ENCODE results near the gene GLIS1. TPM values are rescaled to one million over a fixed set of nuclear protein-coding genes. Genes with fewer than 3 reads are reported as not detected.

Gene GLIS1
- total RNA-seq, 1 donor from 2014 or later = not detected

DNA sequence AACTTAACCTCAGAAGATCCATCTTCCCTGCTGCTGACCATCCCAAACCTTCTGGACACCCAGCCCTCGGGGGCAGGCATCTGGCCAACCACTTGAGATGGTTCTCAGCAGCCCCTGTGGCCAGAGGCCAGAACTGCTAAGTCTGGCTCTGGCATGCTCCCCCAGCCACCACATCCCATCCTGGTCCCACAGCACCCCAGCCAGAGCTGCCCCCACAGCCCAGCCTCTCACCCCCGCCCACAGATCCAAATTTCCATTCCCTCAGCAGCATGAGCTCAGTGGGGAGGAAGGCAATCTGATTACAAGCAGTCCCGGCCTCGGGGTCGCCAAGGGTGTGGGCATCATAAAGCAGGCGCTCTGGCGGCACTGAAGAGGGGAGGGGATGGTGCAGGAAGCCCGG, 45.6 kb downstream of the GLIS1 start:
- no peak for DNase-seq

DNA sequence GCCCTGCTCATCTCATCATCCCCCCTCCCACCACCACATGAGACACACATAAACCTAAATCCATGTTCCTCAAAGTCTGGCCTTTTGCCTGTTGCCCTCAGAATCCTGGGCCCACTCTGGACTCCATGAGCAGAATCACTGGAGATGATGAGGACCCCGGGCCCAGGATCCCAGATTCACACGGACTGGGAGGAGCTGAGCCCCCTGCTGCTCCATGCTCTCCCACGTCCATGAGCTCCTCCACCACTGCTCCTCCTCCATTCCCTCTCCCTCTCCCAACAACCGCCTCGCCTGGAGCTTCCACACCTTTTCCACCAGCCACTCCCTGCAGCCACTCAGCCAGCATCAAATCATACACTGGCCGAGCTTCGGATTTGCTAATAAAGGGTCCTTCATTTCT, 47.6 kb downstream of the GLIS1 start:
- DNase-seq = no peak

DNA sequence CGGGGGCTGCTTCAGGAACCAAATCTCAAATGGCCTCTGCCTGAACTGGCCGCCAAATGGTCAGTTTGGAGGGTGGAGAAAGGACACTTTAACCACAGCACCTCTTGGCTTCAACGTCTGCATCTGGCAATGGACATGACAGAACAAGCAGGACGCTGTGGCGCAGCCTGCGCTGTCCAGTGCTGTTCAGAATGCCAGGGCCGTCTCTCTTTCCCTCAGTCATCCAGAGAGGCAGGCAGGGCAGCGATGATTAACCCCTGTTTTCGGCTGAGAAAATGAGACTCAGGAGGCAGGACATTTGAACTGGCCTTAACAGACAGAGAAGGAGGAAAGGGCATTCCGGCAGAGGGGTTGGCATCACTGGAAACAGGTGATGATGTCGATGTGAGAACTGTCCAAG, 48.6 kb downstream of the GLIS1 start:
- no peak for DNase-seq

DNA sequence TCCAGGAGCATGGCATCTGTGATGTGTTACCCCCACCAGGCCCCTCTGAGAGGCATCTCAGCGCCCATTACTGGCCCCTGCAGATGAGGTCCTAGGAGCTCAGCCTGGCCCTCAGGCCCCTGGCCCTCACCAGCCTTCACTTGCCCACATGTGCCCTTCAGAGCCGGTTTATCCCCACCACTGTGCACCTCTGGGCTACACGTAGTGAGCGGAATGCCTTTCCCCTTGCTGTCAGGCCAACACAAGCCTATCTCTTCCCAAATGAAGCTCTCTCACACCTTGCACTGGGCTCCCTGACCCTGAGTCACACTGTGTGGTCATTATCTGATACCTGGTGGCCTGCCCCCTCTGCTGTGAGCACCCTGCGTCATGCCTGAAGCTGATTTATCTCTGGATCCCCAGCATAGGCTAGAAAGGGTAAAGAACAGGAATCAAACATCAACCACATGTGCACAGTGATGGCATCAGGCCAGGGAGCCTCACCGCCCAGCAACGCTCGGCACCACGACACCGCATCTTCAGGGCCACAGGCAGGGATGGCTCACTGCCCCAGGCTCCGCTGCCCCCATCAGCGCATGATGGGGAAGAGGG, 49.1 kb downstream of the GLIS1 start:
- DNase-seq = no peak

DNA sequence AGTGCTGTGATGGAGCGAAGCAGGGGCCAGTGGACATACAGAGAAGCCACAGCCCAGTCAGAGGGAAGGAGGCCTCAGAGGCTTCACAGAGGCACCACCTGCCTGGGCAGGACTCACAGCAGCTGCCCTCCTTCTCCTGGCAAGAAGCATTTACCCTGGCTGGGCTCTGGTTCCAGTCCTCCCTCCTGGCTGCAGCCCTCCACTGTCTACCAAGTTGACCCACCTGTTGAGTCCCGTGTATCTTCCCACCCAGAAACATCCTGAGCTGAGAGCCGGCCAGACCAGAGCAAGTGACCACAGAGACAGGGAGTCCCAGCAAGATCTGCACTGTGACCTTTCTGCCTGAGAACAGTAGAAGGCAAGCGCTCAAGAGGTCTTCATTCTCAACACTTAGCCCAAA, 49.7 kb downstream of the GLIS1 start:
- DNase-seq = no peak

DNA sequence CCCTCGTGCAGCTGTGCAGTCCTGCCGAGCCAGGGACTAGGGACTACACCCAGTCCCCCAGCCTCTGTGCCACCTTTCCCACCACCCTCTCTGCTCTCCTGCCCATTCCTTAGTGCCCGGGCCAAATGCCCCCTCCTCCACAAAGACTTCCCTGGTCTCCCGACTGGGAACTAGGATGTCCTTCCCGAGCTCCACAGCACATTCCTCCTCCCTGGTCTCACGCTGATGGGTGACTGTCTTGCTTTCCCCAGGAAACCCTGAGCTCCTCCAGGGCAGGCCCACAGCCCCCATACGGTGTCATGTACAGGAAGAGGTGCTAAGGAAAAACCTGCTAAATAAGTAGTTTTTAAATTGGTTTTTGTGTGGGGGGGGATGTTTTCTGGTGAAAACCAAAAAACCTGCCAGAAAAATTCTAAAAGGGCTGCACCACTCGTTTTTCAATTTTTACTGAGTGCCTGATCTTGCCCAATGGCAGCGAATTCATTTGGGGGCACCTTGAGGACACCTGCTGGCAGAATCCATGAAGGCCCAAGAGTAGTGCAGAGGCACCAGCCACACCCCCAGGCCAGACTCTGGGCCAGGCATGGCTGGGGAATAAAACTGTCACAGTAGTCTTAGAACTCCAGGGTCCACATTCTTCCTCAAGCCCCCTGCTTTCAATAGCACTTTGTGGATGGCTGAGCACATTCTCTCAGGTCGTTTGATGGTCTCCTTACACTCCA, 50.4 kb downstream of the GLIS1 start:
- DNase-seq = no peak

DNA sequence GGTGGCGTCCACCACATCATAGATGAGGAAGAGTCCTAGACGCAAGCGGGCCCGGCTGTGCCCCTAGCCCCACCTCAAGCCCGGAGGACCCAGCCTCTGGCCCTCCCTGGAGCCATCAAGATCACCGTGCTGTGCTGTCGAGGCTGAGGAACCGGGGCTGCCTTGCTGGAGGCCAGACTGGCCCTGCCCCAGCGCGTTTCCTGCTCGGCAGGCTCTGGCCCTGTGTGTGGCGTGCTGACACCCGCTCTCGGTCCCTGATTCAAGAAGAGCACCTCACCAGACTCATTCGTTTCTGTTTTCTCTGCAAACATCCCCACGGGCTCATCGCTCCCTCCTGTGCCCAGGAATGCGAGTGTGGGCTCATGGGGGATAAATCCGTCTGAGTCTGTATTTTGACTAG, 51.1 kb downstream of the GLIS1 start:
- no peak for DNase-seq

DNA sequence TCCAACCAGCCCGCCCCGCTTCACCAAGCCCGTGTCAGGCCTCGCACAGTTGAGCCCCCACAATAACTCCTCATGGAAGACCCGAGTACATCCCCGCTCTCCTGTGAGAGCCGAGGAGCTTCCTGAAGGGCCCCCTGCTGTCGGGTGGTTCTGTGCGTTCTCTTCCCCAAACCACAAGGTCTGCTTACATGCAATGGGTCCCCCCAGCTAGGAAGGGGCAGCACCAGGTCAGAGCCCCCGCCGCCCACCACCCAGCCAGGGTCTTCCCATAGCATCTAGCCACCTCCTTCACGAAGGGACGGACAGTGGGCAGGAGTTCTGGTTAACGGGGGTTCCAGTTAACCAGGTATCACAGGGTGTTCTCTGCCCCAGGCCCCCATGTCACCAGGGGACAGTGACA, 51.5 kb downstream of the GLIS1 start:
- no peak for DNase-seq

DNA sequence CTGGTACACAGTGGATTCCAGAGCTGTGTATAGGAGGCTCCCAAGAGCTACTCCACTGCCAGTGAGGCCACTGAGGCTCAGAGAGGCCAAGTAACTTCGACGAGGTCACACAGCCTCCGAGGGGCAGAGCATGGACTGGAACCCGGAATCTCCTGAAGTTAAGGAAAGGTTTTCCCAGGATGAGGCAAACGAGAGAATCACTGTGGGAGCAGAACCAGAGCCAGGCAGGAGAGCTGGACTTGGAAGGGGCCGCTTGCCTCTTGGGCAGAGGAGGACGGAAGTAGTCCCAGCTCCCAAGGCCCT, 52.0 kb downstream of the GLIS1 start:
- no peak for DNase-seq

DNA sequence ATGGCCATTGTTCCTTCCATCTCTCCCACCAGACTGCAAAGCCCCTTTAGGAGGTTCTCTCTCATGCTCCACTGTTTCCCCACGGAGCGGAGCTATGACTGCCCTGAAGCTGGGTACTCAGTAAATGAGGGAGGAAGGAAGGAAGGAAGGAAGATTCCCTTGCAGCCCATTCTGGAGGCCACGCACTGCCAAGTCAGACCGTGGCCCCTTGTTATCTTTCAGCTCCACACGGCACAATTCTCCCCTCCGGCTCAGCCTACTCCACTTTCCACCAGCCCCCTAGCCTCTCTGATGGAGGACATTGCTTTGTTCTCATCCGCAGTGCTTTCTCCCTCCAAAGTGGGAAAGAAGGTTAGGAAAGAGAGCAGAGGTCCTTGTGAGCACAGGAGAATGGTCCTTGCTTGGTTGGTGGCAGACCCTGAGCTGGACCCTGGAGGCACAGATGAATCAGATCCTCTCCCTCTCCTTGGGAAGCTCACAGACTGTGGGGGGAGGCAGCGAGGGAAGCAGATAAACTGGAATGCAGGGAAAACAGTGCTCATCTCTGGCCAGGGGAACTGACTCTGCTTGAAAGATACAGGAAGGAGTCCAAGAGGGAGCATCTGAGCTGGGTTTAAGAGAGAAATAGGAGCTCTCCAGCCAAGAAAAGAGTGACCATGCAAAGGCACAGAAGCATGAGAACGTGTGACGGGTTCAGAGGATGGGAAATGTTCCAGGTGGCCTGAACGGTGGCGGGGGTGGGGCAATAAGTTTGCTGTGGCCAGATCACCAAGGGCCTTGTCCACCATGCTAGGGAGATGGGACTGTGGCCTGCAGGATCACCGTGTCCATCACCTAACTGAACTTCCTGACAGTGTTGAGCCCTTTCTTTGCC, 52.6 kb downstream of the GLIS1 start:
- DNase-seq = no peak

DNA sequence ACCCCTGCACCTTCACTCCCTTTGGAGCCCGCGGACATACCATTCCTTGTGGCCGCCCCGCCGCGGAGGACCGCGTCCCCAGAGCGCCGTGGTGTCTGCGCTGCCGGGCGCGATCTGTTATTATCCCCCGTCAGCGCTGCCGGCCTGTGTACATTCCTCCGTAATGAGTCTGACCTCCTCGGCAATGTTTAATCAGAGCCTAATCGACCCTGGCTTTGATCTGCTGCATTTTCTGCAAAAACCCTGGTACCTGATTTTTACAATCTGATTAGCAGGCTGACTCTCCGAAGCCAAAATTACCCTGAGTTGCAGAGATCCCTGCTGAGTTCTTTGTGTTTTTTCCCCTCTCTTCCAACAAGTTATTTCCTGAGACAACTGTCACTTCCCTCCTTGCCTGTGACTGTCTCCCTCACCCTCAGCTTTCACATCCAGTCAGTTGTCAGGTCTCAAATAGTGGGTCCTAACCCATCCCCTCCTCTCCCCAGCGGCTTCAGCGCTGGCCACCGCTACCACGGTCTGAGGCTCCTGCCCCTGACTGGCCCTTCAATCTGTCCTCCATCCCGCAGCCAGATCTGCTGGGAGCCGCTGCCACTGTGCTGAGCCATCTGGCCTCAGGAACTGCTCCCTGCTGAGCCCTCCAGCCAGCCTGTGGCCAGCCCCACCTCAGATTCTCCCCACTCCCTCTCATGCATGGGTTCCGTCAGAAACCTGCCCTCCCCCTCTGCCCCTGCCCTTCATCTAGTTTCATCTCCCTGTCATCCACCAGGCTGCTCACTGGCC, 53.5 kb downstream of the GLIS1 start:
- DNase-seq = no peak

DNA sequence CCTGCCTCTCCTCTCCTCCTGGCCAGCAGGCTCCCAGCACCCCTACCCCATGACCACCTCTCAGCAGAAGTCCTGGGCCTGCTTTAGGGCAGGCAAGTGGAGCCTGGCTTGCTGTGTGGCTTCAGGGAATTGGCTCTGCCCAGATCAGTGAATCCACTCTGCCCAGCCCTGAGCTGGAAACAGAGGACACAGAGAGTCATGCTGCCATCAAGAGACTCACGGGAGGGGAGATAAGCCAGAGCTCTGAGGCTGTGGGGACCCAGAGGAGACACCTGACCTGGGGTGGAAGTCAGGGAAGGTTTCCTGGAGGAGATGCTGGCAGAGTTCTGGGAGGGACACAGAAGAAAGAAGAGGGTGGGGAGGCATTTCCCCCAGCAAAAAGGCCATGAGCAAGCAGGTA, 54.2 kb downstream of the GLIS1 start:
- DNase-seq = no peak

DNA sequence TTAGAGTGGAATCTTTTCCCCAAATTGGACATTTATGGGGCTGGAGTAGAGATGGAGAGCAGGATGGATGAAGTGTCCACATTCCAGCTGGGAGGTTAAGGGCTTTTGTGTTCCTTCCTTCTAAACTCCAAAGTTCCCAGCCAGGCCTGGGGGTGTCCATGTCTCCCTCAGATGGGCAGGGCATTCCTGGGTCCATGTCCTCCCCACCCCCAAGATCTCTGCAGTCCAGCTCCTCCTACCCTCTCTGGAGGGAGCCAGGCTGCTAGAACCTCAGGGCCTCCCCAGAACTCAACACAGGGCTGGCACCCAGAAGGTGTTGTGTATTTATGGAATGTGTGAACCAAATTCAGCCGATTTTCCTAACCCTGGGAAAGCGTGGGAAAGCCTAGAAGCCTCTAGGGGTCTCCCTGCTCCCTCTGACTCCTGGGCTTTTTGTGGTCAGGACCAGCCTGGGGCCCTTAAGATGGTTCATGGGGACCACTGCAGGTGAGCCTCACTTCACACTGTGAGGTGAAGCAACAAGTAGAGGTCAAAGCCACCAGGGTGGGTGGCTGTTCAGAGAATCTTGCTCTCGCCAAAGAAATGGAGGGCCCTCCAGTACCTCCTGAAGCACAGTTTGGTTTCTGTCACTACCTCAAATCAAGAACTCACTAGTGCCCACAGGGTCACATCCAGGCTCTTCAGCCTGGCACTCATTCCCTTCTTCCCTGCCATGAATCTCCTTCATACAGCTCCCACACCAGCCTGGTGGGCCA, 54.8 kb downstream of the GLIS1 start:
- no peak for DNase-seq

DNA sequence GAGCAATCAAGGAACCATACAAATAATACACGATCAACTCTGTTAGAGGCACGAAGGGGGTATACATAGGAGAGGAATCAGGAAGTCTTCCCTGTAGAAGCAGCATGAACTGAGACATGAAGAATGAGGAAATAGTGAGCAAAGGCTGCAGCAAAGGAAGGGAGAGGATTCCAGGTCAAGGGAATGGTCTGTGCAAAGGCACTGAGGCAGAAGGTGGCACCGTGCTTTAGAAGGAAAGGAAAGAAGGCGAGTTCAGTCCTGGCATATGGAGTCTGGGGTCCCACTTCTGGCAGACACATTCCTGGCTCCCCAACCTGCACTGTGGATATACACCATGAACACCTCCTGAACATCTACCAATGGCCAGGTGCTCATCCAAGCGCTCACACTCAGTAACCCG, 56.1 kb downstream of the GLIS1 start:
- DNase-seq = no peak

DNA sequence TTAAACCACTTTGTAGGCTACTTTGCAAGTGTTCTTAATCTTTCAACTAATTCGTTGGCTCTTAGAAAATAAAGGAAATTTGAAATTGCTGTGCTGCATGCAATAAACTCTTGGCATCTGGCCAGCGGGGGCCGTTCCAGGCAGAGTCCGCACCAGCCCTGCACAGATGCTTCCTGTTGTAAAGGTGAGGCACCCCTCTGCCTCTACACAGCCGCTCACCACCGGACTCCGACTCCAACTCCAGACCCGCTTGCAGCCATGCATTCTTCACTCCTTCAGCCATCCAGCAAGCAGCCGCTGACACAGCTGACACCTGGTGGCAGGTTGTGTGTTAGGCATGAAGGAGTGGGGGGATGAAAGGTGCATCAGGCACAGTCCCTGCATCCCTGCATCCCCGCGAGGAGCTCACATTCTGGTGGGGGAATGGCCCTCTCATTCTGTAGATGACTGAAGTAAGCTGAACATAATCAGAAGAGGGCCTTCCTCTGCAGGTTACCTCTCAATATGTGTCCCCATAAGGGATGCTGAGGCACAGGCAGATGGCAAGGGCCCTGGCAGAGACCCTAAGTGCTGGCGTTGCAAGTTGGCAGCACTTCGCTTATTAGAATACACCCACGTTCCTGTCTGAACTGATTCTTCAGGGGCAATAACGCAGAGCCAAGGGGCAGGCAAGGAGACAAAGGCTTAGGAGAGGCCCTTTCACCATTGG, 56.8 kb downstream of the GLIS1 start:
- no peak for DNase-seq

DNA sequence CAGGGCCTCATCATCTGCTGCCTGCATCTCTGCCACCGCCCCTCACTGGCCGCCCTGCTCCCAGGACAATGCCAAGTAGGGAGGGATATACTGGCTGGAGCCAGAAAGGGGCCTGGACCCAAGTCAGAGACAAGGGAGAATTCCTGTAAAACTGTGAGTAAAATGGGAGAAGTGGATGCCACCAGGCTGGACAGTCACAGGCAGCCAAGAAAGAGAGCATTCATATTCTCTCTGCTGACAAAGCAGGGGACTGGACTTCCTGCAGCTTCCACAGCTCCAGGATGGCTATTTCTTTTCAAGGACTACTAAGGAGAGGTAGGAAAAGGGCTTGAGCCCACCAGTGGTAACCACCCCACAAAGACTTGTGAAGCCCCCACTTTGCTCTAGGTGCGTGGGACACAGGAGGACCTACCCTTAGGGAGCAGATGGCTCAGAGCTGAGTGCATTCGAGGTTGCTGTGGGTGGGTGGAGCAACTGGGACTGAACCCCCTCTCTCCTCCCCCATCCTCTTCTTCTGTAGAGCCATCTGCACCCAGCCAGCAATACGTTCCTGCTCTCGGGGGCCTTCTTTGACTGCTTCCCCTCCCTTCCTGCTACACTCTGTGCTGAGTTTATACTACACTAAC, 57.5 kb downstream of the GLIS1 start:
- no peak for DNase-seq

DNA sequence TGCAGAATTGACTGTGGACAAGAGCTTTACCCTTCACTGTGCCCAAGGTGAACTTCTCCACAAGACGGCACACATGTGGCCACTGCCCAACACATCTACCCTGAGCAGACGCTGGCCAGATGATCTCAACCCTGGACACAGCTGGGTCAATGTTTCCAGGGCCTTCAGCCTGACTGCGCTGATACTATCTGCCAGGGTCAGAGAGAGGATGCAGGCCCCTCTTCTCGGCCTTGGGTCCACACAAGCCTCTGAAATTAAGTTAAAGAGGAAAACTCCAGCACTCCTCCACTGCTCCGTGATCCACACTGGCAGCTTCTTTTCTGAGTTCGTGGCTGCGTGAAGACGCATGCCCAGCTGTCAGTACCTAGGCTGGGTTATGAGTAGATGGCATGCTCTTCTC, 58.1 kb downstream of the GLIS1 start:
- DNase-seq = no peak

DNA sequence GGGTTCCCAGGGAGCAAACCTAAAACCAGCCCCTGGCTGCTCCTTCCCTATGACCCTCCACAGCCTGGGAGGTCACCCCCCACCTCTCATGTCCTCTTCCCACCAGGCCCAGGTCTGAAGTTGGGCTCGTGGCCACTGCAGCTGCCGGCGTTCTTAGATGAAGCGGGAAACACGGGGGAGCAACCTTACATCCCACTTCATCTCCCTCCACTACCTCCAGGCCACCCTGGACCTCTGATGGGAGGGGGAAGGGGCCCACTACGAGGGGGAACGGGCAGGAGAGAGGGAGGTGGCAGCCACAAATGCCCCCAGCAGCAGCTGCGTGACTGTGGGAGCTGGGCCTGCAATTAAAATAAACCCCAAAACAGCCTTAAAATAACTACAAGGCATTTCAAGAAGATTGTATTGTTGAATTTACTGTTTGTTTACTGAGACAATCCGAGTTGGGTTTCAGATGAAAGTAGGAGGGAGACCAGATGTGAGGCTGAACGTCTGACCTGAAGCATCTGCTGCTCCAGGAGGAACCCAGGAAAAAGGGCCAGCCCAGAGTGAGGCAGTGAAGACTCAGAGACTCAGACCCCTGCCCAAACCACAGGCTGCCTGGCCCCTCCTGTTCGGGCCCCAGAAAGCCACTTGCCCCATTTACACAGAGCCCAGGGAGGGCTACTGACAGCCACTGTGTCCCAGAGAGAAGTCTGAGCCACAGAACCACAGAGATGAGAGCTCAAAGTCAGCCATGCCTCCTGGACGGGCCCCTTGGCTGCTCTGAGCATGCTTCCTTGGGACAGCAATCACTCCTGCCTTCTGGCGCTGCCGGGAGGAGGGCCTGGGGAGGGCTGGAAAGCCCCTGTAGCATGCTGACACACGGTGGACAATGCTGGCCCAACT, 59.8 kb downstream of the GLIS1 start:
- no peak for DNase-seq

DNA sequence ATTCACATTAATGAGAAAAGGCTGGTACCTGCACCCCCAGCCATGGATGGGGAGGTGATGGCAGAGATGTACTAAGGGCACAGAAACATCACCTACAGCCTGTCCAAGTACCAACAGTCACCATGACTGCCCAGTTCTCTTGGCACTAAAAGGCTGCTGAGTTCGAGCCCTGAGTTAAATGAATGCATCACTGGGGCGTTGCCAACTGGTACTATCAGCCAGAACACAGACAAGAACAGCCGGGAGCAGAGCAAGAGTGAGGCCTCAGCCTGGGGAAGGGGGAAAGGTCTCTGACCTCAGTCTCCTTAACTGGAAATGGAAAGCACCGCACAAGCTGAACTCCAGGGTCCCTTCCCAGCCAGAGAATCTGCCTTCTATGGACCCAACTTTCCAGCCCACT, 60.5 kb downstream of the GLIS1 start:
- DNase-seq = no peak

DNA sequence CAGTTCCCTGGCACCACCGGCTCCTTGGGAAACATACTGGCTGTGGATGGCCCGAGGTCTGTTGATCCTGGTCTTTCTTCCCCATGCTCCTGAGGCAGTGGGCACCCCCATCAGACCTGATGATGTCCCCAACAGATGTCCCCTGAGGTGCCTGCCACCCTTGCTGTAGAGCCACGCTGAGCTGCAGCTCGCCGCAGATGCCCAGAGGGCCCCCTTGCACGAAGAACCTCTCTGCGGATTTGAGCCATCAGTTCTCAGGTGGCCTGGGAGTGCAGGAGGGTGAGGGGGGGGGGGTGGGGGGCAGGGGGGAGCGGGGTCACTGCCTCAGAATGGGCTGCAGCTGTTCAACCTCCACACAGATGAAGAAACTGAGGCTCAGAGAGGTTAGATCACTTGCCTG, 60.9 kb downstream of the GLIS1 start:
- no peak for DNase-seq
